H1 (cell line): ENCODE measurements around the gene NPTX1. TPM values are rescaled to one million over a fixed set of nuclear protein-coding genes. Genes with fewer than 3 reads are reported as not detected.

ENCODE experiments used
- CEBPB ChIP-seq: IDR thresholded peaks from 2 replicates; pipeline ENCODE4 v1.6.1; 2012; ENCODE audit warnings: low read depth, low read length
- CHD7 ChIP-seq: fragments of 300-600 bp; sonication (generic); IDR thresholded peaks from 2 replicates; pipeline ENCODE4 v1.7.1; 2012; ENCODE audit warnings: low read length, moderate library complexity, mild to moderate bottlenecking, inconsistent platforms; ENCODE audit not compliant: insufficient replicate concordance
- KDM4A ChIP-seq: IDR thresholded peaks from one replicate; pipeline ENCODE4 v1.7.1; 2012; ENCODE audit warnings: low read depth, mild to moderate bottlenecking, moderate library complexity, low read length, inconsistent platforms; ENCODE audit not compliant: severe bottlenecking
- RBBP5 ChIP-seq: IDR thresholded peaks from 2 replicates; pipeline ENCODE4 v1.7.1; 2012; ENCODE audit warnings: low read depth, mild to moderate bottlenecking, inconsistent platforms, low read length, moderate library complexity, borderline replicate concordance
- polyA plus RNA-seq, 7 experiments: library from polyadenylated mRNA; depleted of rRNA in 3 of 7; stranded (reverse) in 5 of 7; unstranded in 2 of 7; fragments of >200 nt in 5 of 7; fragments of 200-250 nt in 2 of 7; gene quantifications; 1 replicate in 5 of 7; 2 replicates in 1 of 7; 4 replicates in 1 of 7; pipeline versions ENCODE4 v1.2.1 to v1.2.3, GENCODE V29; 2011 to 2013; ENCODE audit warnings: missing spikeins in 2 of 7, mixed read lengths in 2 of 7
- total RNA-seq: library from RNA; stranded (reverse); fragmentation: NEBNext Ultra II Directional; extraction: Animal tissue kit (Norgen Biotek cat#: 25700); gene quantifications from 2 replicates; pipeline ENCODE4 v1.2.1, GENCODE V29; 2021

The NPTX1 gene
- total and polyA plus RNA-seq, 2 of the 8 experiments (the other 6 are each of a cell fraction or from before 2014, with no cell fraction given), result 12.0 to 17.9 TPM

GRCh38 chr17:80478487-80479245 is 2.3 kb upstream of the NPTX1 start (continued):
- TF ChIP-seq CHD7 (no peak), RBBP5 (peak; percentile 19; the same call in 1 of the 2 replicates), KDM4A (peak; percentile 30), CEBPB (no peak)
